A549 treated with AZD9567 at 1 μM for 4 hours (cell line): Measurements from ENCODE around the gene MAGEB5. TPM values are rescaled to one million over a fixed set of nuclear protein-coding genes. Genes with fewer than 3 reads are reported as not detected.

Experiments used
- total RNA-seq: library from RNA; stranded (reverse); fragments of 200-300 nt; extraction: Qiagen RNA extraction; gene quantifications from 5 replicates; pipeline ENCODE4 v1.2.3, GENCODE V29; 2022; ENCODE audit not compliant: insufficient read depth

Gene MAGEB5
- total RNA-seq = not detected in 5 replicates

GRCh38 chrX:26215869-26216268, at the start of gene MAGEB5:
Gene MAGEB5 (plus strand): TSS chrX:26216169. CDS start chrX:26217302, 1,133 bp downstream.

GRCh38 chrX:26192204-26192603, 23.8 kb upstream of the MAGEB5 start, which contains the start of gene MAGEB6:
Gene MAGEB6 (plus strand): TSS chrX:26192440. CDS start chrX:26193847, 1,407 bp downstream.

Other genes starting within 250 kb of the MAGEB5 start
- gene MAGEB18, start 77.8 kb upstream of the MAGEB5 start, total RNA-seq = not detected in 5 replicates
- gene MAGEB6B, start 55.6 kb upstream of the MAGEB5 start, total RNA-seq = not detected in 5 replicates
- 0.03 to 0.05 TPM in 2 of 5 replicates, not detected in the others for gene MAGEB6, start 23.7 kb upstream of the MAGEB5 start, total RNA-seq